CD14-positive monocyte (primary cell): ENCODE results near the gene DNAH14. TPM values are rescaled to one million over a fixed set of nuclear protein-coding genes. Genes with fewer than 3 reads are reported as not detected.

Experiments used
- DNase-seq, 3 donors: peaks; one replicate each; pipeline ENCODE4 v3.0.0-alpha.2; 2011 to 2022
- H2AFZ ChIP-seq: 2 replicates; pipeline ENCODE4 v1.6.0; 2012; ENCODE audit warnings: mild to moderate bottlenecking, low read depth, low read length, inconsistent platforms; ENCODE audit not compliant: insufficient read depth, poor library complexity, severe bottlenecking
- H3K27ac ChIP-seq, 2 donors: 1 replicate in 1 of 2; 2 replicates in 1 of 2; pipeline ENCODE4 v1.5.1; 2012 to 2013; ENCODE audit warnings: low read length in 2 of 2, control low read depth in 1 of 2, inconsistent platforms in 1 of 2, low read depth in 1 of 2, mild to moderate bottlenecking in 1 of 2
- H3K27me3 ChIP-seq, 2 donors: one replicate each; pipeline versions ENCODE4 v1.6.0 to v1.6.1; 2011 to 2013; ENCODE audit warnings: low read length in 2 of 2; ENCODE audit not compliant: control insufficient read depth in 2 of 2, insufficient read depth in 2 of 2
- H3K36me3 ChIP-seq, 2 donors: replicated peaks in 1 of 2; 1 replicate in 1 of 2; 2 replicates in 1 of 2; pipeline versions ENCODE4 v1.5.1 to v1.6.1; 2012 to 2013; ENCODE audit warnings: low read length in 2 of 2, control low read depth in 1 of 2, inconsistent platforms in 1 of 2, mild to moderate bottlenecking in 1 of 2; ENCODE audit not compliant: insufficient read depth in 2 of 2, control insufficient read depth in 1 of 2
- H3K4me1 ChIP-seq, 2 donors: 1 replicate in 1 of 2; 2 replicates in 1 of 2; pipeline versions ENCODE4 v1.5.1 to v1.6.1; 2012 to 2013; ENCODE audit warnings: low read length in 2 of 2, control low read depth in 1 of 2, inconsistent platforms in 1 of 2, mild to moderate bottlenecking in 1 of 2, moderate library complexity in 1 of 2; ENCODE audit not compliant: insufficient read depth in 2 of 2, control insufficient read depth in 1 of 2
- H3K4me2 ChIP-seq: replicated peaks from 2 replicates; pipeline ENCODE3; 2012; ENCODE audit warnings: low read length, moderate library complexity, mild to moderate bottlenecking; ENCODE audit not compliant: poor library complexity, severe bottlenecking; ENCODE audit errors: extremely low read depth
- H3K4me3 ChIP-seq, 3 experiments: fragments of 200-600 bp in 1 of 3; sonication (generic) in 1 of 3; replicated peaks in 1 of 3; 1 replicate in 2 of 3; 2 replicates in 1 of 3; pipeline ENCODE4 v1.5.1; 2011 to 2013; ENCODE audit warnings: low read length in 3 of 3, mild to moderate bottlenecking in 3 of 3, control low read depth in 2 of 3, low read depth in 2 of 3, inconsistent platforms in 1 of 3, moderate library complexity in 1 of 3
- H3K79me2 ChIP-seq: 2 replicates; pipeline ENCODE4 v1.6.0; 2012; ENCODE audit warnings: mild to moderate bottlenecking, control low read depth, inconsistent platforms, low read length, moderate library complexity; ENCODE audit not compliant: insufficient read depth
- H3K9ac ChIP-seq: 2 replicates; pipeline ENCODE4 v1.6.0; 2017; ENCODE audit warnings: low read length, mild to moderate bottlenecking; ENCODE audit not compliant: insufficient read depth, poor library complexity, severe bottlenecking
- H3K9me3 ChIP-seq, 2 donors: replicated peaks in 1 of 2; 1 replicate in 1 of 2; 2 replicates in 1 of 2; pipeline versions ENCODE4 v1.5.1 to v1.6.1; 2012 to 2013; ENCODE audit warnings: low read length in 2 of 2, control low read depth in 1 of 2; ENCODE audit not compliant: control insufficient read depth in 1 of 2, insufficient read depth in 1 of 2
- H4K20me1 ChIP-seq: 2 replicates; pipeline ENCODE4 v1.6.0; 2012; ENCODE audit warnings: mild to moderate bottlenecking, low read length, control low read depth, moderate library complexity; ENCODE audit not compliant: insufficient read depth
- H3K27ac Mint-ChIP-seq, 7 donors: one replicate each; pipeline ENCODE4 v1.8.0; 2020; ENCODE audit warnings: mild to moderate bottlenecking in 7 of 7, mixed read lengths in 7 of 7, moderate library complexity in 6 of 7, inconsistent platforms in 2 of 7
- H3K27me3 Mint-ChIP-seq, 3 donors: one replicate each; pipeline ENCODE4 v1.8.0; 2021 to 2022; ENCODE audit warnings: low read depth in 3 of 3, mild to moderate bottlenecking in 3 of 3, mixed read lengths in 3 of 3, moderate library complexity in 3 of 3, inconsistent platforms in 1 of 3
- H3K36me3 Mint-ChIP-seq, 2 donors: one replicate each; pipeline ENCODE4 v1.8.0; 2020; ENCODE audit warnings: mixed read lengths in 2 of 2, inconsistent platforms in 1 of 2, mild to moderate bottlenecking in 1 of 2
- H3K4me1 Mint-ChIP-seq: one replicate; pipeline ENCODE4 v1.8.0; 2020; ENCODE audit warnings: mild to moderate bottlenecking, mixed read lengths
- H3K4me3 Mint-ChIP-seq, 2 donors: one replicate each; pipeline ENCODE4 v1.8.0; 2020; ENCODE audit warnings: mild to moderate bottlenecking in 2 of 2, mixed read lengths in 2 of 2, moderate library complexity in 1 of 2
- H3K9me3 Mint-ChIP-seq, 7 donors: one replicate each; pipeline ENCODE4 v1.8.0; 2020 to 2022; ENCODE audit warnings: mixed read lengths in 7 of 7, mild to moderate bottlenecking in 6 of 7, moderate library complexity in 6 of 7, inconsistent platforms in 2 of 7
- WGBS: methylation state at CpG from one replicate; pipeline ENCODE4 v1.1.5; 2013; ENCODE audit warnings: missing lambda C conversion rate; ENCODE audit not compliant: insufficient coverage; 5-methylcytosine and 5-hydroxymethylcytosine counted together
- intact Hi-C, 2 donors: fragments of 100-400 bp; cut with micrococcal nuclease; formaldehyde crosslinking; loops; one replicate each; pipeline versions ENCODE4 v1.15.0 to v1.15.1; 2023
- polyA plus RNA-seq, 3 donors: library from polyadenylated mRNA; depleted of rRNA in 1 of 3; unstranded in 2 of 3; stranded (reverse) in 1 of 3; fragments of 300-500 nt in 2 of 3; fragments of >200 nt in 1 of 3; fragmentation: Illumina TruSeq in 2 of 3; gene quantifications; 1 replicate in 2 of 3; 2 replicates in 1 of 3; pipeline ENCODE4 v1.2.3, GENCODE V29; 2012 to 2021
- TF ChIP-seq, protein P1 (sequence below): fragments of 200-600 bp; IDR thresholded peaks from one replicate; pipeline ENCODE4 v1.8.0; 2022; ENCODE audit warnings: antibody characterized with exemption, mild to moderate bottlenecking

Gene DNAH14
- polyA plus RNA-seq, 3 donors, result 0.83 TPM; not detected in 2

DNA sequence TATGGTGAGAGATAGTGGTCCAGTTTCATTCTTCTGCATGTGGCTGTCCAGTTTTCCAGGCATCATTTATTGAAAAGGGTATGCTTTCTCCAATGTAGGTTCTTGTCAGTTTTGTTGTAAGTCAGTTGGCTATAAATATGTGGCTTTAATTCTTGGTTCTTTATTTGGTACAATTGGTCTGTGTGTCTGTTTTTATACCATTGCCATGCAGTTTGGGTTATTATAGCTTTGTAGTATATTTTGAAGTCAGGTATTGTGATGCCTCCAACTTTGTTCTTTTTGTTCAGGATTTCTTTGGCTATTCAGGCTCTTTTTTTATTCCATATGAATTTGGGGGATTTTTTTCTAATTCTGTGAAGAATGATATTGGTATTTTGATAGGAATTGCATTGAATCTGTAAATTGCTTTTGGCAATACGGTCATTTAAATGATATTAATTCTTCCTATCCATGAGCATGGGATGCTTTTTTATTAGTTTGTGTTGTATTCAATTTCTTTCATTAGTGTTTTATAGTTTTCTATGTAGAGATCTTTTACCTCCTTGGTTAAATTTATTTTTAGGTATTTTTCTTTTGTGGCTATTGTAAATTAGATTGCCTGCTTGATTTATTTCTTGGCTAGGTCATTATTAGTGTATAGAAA is 3.3 kb downstream of the DNAH14 start:
- H3K9me3 ChIP-seq, result peaks cover 0 to 32% of the 10 kb centered on the region in 2 donors
- Mint-ChIP-seq H3K27me3 (peaks cover 5 to 12% (median 9%) of the 10 kb centered on the region in 3 donors), H3K27ac (no peak overlapping the region), H3K4me1 (peaks cover 6% of the 10 kb centered on the region), H3K36me3 (peaks cover 0 to 3% of the 10 kb centered on the region in 2 donors), H3K4me3 (no peak overlapping the region), H3K9me3 (peaks cover 20 to 45% (median 29%) of the 10 kb centered on the region in 7 donors)
- H4K20me1 ChIP-seq, result no peaks in the 10 kb centered on the region
- no peak overlapping the region for H3K4me3 ChIP-seq
- no peak overlapping the region for H2AFZ ChIP-seq
- no peak overlapping the region for H3K4me2 ChIP-seq
- intact Hi-C loops, result no loop called here
- TF ChIP-seq, protein P1, sequence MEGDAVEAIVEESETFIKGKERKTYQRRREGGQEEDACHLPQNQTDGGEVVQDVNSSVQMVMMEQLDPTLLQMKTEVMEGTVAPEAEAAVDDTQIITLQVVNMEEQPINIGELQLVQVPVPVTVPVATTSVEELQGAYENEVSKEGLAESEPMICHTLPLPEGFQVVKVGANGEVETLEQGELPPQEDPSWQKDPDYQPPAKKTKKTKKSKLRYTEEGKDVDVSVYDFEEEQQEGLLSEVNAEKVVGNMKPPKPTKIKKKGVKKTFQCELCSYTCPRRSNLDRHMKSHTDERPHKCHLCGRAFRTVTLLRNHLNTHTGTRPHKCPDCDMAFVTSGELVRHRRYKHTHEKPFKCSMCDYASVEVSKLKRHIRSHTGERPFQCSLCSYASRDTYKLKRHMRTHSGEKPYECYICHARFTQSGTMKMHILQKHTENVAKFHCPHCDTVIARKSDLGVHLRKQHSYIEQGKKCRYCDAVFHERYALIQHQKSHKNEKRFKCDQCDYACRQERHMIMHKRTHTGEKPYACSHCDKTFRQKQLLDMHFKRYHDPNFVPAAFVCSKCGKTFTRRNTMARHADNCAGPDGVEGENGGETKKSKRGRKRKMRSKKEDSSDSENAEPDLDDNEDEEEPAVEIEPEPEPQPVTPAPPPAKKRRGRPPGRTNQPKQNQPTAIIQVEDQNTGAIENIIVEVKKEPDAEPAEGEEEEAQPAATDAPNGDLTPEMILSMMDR, result no peak
- H3K4me1 ChIP-seq, result peaks cover 4 to 8% of the 10 kb centered on the region in 2 donors
- DNase-seq, result no peak
- H3K79me2 ChIP-seq, result no peaks in the 10 kb centered on the region
- no peaks in the 10 kb centered on the region for H3K36me3 ChIP-seq
- WGBS, result no CpG with 5 or more reads among the region's 1 CpG
- no peak overlapping the region for H3K9ac ChIP-seq
- peaks cover 0 to 5% of the 10 kb centered on the region in 2 donors for H3K27me3 ChIP-seq
- no peak overlapping the region for H3K27ac ChIP-seq

DNA sequence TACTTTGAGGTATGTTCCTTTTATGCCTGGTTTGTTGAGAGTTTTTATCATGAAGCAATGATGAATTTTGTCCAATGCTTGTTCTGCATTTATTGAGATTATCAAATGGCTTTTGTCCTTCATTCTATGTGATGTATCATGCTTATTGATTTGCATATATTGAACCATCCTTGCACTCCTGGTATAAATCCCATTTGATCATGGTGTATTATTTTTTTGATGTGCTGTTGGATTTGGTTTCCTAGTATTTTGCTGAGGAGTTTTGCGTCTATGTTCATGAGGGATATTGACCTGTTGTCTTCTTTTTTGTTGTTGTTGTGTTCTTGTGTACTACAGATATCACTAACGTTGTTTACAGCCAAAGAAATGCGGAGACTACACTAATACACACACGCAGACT is 4.1 kb downstream of the DNAH14 start:
- peaks cover 5 to 12% (median 9%) of the 10 kb centered on the region in 3 donors for H3K27me3 Mint-ChIP-seq
- H2AFZ ChIP-seq, result no peak overlapping the region

More for the DNA sequence above, 4.1 kb downstream of the DNAH14 start:
- Histone ChIP-seq H3K4me1 (peaks cover 4 to 8% of the 10 kb centered on the region in 2 donors), H4K20me1 (no peaks in the 10 kb centered on the region), H3K4me2 (no peak overlapping the region), H3K79me2 (no peaks in the 10 kb centered on the region), H3K27me3 (peaks cover 0 to 5% of the 10 kb centered on the region in 2 donors), H3K9me3 (peaks cover 0 to 32% of the 10 kb centered on the region in 2 donors), H3K4me3 (no peak overlapping the region), H3K27ac (no peak overlapping the region), H3K9ac (no peak overlapping the region), H3K36me3 (no peaks in the 10 kb centered on the region)
- H3K4me3 Mint-ChIP-seq, result no peak overlapping the region
- peaks cover 6% of the 10 kb centered on the region for H3K4me1 Mint-ChIP-seq
- TF ChIP-seq, protein P1, result no peak
- WGBS, result no CpG with 5 or more reads among the region's 4 CpGs
- H3K9me3 Mint-ChIP-seq, result peaks cover 19 to 45% (median 32%) of the 10 kb centered on the region in 7 donors
- peaks cover 0 to 3% of the 10 kb centered on the region in 2 donors for H3K36me3 Mint-ChIP-seq
- DNase-seq, result no peak
- intact Hi-C loops, result no loop called here
- no peak overlapping the region for H3K27ac Mint-ChIP-seq
